ENCODE data around the gene CREB5.

The CREB5 gene

DNA sequence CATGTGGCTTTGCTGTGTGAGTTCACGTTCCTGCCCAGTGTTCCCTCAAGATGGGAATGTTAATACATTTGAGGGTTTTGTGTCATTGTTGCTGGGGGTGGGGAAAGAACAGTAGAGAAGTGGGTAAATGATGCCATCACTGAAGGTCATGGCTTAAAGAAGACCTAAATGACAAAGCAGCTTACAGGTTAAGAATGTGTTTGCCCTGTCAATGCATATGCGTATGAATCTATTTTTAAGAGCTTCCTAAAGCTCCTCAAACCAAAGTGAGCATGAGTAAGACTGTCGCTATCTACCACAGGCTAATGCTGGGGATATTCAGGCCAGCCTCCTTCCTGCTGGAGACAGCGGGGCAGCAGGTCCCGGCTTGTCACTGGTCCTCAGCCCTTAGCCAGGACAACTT, 162.9 kb downstream of the CREB5 start:
- TF ChIP-seq, protein P1, sequence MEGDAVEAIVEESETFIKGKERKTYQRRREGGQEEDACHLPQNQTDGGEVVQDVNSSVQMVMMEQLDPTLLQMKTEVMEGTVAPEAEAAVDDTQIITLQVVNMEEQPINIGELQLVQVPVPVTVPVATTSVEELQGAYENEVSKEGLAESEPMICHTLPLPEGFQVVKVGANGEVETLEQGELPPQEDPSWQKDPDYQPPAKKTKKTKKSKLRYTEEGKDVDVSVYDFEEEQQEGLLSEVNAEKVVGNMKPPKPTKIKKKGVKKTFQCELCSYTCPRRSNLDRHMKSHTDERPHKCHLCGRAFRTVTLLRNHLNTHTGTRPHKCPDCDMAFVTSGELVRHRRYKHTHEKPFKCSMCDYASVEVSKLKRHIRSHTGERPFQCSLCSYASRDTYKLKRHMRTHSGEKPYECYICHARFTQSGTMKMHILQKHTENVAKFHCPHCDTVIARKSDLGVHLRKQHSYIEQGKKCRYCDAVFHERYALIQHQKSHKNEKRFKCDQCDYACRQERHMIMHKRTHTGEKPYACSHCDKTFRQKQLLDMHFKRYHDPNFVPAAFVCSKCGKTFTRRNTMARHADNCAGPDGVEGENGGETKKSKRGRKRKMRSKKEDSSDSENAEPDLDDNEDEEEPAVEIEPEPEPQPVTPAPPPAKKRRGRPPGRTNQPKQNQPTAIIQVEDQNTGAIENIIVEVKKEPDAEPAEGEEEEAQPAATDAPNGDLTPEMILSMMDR (conservative IDR thresholded peaks at IDR 0.05; ENCODE audit: low read depth, low read length) = no peak
- H3K36me3 ChIP-seq (ENCODE audit: insufficient read depth) = no peaks in the 10 kb centered on the region
- no peaks in the 10 kb centered on the region for H3K79me2 ChIP-seq (ENCODE audit: insufficient read depth, low read depth)
- H3K4me1 ChIP-seq (ENCODE audit: low read depth, poor library complexity, severe bottlenecking) = peaks cover 34% of the 10 kb centered on the region
- peaks cover 15% of the 10 kb centered on the region; the same call in 1 of the 2 replicates for H3K27me3 ChIP-seq (ENCODE audit: insufficient read depth, low read depth)
- H3K4me3 ChIP-seq (IDR thresholded peaks at IDR 0.05; ENCODE audit: insufficient read depth, low read depth, low read length) = no peak overlapping the region
- H4K20me1 ChIP-seq (ENCODE audit: insufficient read depth) = no peaks in the 10 kb centered on the region
- H3K4me2 ChIP-seq = peak overlapping the region; percentile 85; the same call in 1 of the 2 replicates
- H3K9ac ChIP-seq = no peak overlapping the region
- no peak overlapping the region for H3K27ac ChIP-seq
- H2AFZ ChIP-seq (ENCODE audit: low read depth) = no peak overlapping the region

GRCh38 chr7:28576656-28577055, 164.3 kb downstream of the CREB5 start:
- Histone ChIP-seq H3K27ac (no peak overlapping the region), H3K36me3 (ENCODE audit: insufficient read depth) (no peaks in the 10 kb centered on the region), H3K9ac (no peak overlapping the region), H3K4me1 (ENCODE audit: low read depth, poor library complexity, severe bottlenecking) (peaks cover 34% of the 10 kb centered on the region), H3K79me2 (ENCODE audit: insufficient read depth, low read depth) (no peaks in the 10 kb centered on the region), H3K27me3 (ENCODE audit: insufficient read depth, low read depth) (peaks cover 9% of the 10 kb centered on the region; the same call in 1 of the 2 replicates), H2AFZ (ENCODE audit: low read depth) (no peak overlapping the region), H3K4me2 (no peak overlapping the region), H3K4me3 (IDR thresholded peaks at IDR 0.05; ENCODE audit: insufficient read depth, low read depth, low read length) (no peak overlapping the region), H4K20me1 (ENCODE audit: insufficient read depth) (no peaks in the 10 kb centered on the region)
- TF ChIP-seq, protein P1 (conservative IDR thresholded peaks at IDR 0.05; ENCODE audit: low read depth, low read length) = no peak

- no peak overlapping the region for H2AFZ ChIP-seq (ENCODE audit: low read depth)
- TF ChIP-seq, protein P1 (conservative IDR thresholded peaks at IDR 0.05; ENCODE audit: low read depth, low read length) = no peak
- peaks cover 6% of the 10 kb centered on the region for H3K4me1 ChIP-seq (ENCODE audit: low read depth, poor library complexity, severe bottlenecking)
- H3K4me2 ChIP-seq = no peak overlapping the region
- H3K9ac ChIP-seq = no peak overlapping the region
- no peaks in the 10 kb centered on the region for H3K36me3 ChIP-seq (ENCODE audit: insufficient read depth)
- H4K20me1 ChIP-seq (ENCODE audit: insufficient read depth) = no peaks in the 10 kb centered on the region
- no peak overlapping the region for H3K27ac ChIP-seq
- no peaks in the 10 kb centered on the region for H3K79me2 ChIP-seq (ENCODE audit: insufficient read depth, low read depth)
- H3K27me3 ChIP-seq (ENCODE audit: insufficient read depth, low read depth) = peaks cover 4% of the 10 kb centered on the region; the same call in 1 of the 2 replicates
- no peak overlapping the region for H3K4me3 ChIP-seq (IDR thresholded peaks at IDR 0.05; ENCODE audit: insufficient read depth, low read depth, low read length)
Observed at GRCh38 chr7:28579571-28579970, 167.3 kb downstream of the CREB5 start.

- Histone ChIP-seq H3K27me3 (ENCODE audit: insufficient read depth, low read depth) (no peaks in the 10 kb centered on the region; the same call in 1 of the 2 replicates), H3K9ac (no peak overlapping the region)
Observed at GRCh38 chr7:28580665-28581064, 168.3 kb downstream of the CREB5 start.

More at GRCh38 chr7:28580665-28581064, 168.3 kb downstream of the CREB5 start:
- Histone ChIP-seq H3K4me2 (no peak overlapping the region), H3K79me2 (ENCODE audit: insufficient read depth, low read depth) (no peaks in the 10 kb centered on the region), H3K36me3 (ENCODE audit: insufficient read depth) (no peaks in the 10 kb centered on the region), H3K4me3 (IDR thresholded peaks at IDR 0.05; ENCODE audit: insufficient read depth, low read depth, low read length) (no peak overlapping the region), H3K27ac (no peak overlapping the region), H4K20me1 (ENCODE audit: insufficient read depth) (no peaks in the 10 kb centered on the region), H3K4me1 (ENCODE audit: low read depth, poor library complexity, severe bottlenecking) (no peaks in the 10 kb centered on the region), H2AFZ (ENCODE audit: low read depth) (no peak overlapping the region)
- TF ChIP-seq, protein P1 (conservative IDR thresholded peaks at IDR 0.05; ENCODE audit: low read depth, low read length) = no peak
